HG03442 (cell line): ENCODE results near the gene SLC36A1.
"Not testable (repeated sequence)": the region's sequence is repeated elsewhere in the genome, so short reads cannot be mapped to it uniquely, and the experiment has no call there.

Experiments used
- ATAC-seq: cut with Tn5 transposase; IDR thresholded peaks from one replicate; pipeline ENCODE4 v1.9.1; 2021; ENCODE audit warnings: mild to moderate bottlenecking, moderate library complexity; ENCODE audit not compliant: unreplicated experiment

The SLC36A1 gene

DNA sequence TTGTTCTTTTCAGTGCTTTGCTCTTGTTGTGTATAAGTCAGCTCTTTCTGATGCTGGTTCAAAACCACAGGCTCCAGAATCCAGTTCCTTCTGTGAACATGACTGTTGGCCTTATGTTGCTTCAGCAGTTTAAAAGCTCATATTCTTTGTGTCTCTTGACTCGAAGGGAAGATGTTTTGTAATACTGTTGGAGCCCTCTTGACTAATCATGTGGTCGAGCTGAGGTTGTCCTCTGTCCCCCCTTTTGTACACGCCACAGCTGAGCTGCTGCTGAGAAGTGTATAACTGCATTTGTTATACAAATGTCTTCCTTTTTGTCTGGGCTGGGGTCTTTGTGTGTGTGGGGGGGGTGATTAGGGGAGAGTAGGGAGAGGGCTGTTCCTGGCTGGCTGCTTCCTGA lies 35.8 kb downstream of the SLC36A1 start:
- ATAC-seq = no peak

- no peak for ATAC-seq
These were observed 36.2 kb downstream of the SLC36A1 start for GRCh38 chr5:151483647-151484046.

DNA sequence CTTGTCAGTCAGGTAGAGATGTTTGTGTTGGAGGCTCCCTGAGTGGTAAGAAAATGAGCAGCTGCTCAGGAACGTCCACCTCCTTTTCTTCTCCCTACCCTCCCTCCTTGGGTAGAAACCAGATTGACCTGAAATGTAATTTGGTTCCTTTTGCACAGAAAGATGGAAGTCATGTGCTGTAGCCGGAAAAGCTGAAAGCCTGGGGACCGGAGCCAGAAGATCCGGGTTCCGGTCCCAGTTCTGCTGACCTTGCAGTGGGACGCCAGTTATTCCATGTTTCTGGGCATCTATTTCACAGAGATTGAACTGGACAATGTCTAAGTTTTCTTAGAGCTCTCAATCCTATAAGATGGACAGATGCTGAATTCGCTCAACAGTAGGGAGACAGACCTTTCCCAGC lies 40.1 kb downstream of the SLC36A1 start:
- ATAC-seq = no peak

DNA sequence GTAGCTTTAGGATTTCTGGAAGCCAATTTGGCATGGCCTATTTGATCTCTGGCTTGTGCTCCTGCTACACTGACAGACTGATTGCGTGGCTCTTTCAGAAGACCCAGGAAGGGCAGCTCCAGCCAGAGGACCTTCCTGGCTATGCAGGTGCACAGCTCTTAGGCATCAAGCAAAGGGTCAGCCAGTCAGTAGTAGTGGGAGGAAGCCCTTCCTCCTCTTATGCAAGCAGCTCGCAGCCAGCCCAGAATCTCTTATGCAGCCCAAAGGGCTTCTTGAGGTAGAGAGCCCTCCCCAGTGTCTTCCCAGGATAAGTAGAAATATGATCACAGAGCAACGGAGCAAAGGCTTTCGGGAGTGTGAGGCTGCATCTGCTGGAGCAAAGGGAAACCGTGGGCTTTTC lies 43.2 kb downstream of the SLC36A1 start:
- no peak for ATAC-seq

GRCh38 chr5:151491062-151491461 lies 43.7 kb downstream of the SLC36A1 start:
- ATAC-seq = no peak

- ATAC-seq = no peak
These were observed 45.3 kb downstream of the SLC36A1 start for GRCh38 chr5:151492729-151493128.

- no peak for ATAC-seq
These were observed 46.3 kb downstream of the SLC36A1 start for GRCh38 chr5:151493665-151494064.

DNA sequence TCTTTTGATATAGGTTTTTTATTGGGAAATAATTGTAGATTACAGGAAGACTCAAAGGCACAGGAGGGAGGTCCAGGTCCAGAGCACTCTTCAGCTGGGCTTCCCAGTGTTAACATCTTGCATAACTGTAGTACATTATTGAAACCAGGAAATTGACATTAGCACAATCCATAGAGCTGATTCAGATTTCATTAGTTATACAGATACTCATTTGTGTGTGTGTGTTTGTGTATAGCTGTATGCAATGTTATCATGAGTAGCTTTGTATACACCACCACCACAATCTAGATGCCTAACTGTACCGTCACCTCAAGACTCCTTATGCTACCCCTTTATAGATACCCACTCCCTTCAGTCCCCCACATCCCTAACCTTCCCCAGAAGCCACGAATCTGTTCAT lies 47.9 kb downstream of the SLC36A1 start:
- ATAC-seq = no peak

DNA sequence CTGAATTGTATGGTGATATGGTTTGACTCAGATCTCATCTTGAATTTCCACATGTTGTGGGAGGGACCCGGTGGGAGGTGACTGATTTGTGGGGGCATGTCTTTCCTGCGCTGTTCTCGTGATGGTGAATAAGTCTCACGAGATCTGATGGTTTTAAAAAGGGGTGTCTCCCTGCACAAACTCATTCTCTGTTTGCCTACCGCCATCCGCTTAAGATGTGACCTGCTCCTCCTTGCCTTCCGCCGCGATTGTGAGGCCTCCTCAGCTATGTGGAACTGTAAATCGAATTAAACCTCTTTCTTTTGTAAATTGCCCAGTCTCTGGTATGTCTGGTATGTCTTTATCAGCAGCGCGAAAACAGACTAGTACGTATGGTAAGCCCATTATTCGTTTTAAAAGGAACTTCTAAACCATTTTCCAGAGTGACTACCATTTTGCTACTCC lies 48.7 kb downstream of the SLC36A1 start:
- ATAC-seq = no peak

GRCh38 chr5:151497391-151498002 lies 50.1 kb downstream of the SLC36A1 start:
- no peak for ATAC-seq

DNA sequence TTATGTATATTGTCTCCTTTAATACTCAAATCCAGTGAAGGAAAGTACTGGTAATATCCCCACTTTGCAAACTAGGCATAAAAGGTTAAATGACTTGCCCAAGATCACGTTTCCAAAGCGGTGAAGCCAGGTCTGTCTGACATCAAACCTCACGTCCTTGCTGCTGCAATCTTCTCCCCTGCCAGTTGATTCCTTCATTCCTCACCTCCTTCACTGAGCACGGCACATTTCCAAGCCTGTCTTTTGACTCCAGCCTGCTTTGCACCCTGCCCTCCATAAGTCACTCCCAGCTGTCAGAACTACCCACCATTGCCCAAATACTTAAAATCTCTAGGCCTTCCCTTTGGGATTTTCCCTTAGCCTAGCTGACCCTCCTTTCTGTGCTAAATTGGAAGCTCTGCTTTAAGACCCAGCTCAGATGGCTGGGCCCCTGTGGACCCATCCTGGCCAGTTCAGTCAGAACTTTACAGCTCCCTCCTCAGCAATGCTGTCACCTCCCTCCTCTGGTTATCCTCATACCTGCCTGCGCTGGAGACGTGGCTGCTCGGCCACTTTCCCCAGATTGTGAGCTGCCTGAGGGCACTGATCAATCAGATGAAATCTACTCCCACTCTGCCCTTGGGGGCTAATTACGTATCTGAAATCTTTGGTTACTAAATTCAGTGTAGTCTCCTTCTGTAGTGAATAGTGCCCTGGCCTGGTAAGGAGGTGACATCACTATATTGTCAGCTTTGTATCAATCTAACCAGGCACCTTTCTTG lies 51.2 kb downstream of the SLC36A1 start:
- ATAC-seq = no peak

DNA sequence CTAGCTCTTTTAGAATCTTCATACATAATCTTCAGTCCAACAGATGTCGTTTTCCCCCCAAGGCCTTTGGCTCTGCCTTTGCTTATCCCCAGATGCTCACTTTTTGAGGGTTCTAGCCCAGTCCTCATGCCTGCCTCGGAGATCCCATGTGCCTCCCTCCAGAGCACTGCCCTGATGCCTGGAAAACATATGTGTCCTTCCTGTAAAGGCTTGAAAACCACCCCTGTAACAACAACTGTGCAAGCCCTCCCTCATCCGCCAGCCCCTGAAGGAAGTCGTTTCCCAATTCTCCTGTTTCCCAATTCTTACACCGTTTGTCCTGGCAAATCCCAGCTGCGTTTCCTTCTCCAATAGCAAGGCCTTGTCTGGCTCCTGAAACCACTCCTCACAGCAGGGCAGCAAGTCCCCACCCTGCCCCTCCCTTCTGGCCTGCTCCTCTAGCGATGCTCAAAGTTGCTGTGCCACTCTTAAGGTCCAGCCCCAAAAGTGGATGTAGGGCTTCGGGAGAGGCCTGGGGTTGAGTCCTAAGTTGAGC lies 52.2 kb downstream of the SLC36A1 start:
- no peak for ATAC-seq

DNA sequence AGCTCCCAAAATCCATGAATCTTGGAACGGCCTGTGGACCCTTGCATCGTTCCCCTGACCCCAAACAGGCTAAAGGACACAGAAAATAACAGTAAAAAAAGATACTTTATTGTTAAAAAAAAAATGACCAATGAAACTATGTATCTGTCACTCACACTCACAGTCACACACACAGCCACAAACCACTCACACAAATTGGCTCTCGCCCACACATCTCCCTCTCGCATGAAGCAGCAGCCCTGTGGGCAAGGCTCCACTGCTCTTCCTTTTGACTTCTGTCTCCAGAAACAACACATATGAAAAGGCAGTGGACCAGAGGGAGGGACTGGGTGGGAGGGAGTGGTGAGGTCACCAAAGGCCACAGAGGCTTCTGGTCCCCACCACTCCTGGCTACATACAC lies 56.6 kb downstream of the SLC36A1 start:
- peak; percentile 41 for ATAC-seq

DNA sequence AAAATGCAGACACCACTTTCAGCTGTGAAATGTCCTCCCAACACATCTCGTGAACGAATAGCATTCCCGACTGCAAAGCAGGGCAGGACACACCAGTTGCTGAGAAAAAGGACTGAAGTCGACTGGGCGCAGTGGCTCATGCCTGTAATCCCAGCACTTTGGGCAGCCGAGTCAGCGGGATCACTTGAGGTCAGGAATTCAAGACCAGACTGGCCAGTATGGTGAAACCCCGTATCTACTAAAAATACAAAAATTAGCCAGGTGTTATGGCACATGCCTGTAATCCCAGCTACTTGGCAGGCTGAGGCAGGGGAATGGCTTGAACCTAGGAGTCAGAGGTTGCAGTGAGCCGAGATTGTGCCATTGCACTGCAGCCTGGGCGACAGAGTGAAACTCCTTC lies 60.9 kb downstream of the SLC36A1 start:
- not testable (repeated sequence) for ATAC-seq

GRCh38 chr5:151509231-151509630 lies 61.8 kb downstream of the SLC36A1 start:
- no peak for ATAC-seq

DNA sequence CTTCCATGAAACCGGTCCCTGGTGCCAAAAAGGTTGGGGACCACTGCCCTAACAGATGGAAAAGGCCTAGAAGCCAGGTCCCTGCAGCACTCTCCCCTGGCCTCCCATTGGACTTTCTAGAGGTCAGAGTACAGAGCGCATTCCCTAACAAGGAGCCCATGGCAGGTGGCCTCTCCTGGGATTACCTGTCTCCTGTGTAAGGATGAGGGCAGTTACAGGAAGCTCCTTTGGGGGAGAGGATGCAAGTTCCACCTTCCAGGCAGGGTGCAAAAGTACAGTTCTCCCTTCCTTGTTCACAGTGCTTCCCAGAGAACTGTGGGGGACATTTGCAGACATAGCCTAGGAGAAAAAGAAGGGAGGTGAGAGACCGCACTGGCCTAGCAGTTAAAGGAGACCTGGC lies 62.4 kb downstream of the SLC36A1 start:
- no peak for ATAC-seq

GRCh38 chr5:151517122-151517920 lies 69.9 kb downstream of the SLC36A1 start:
- ATAC-seq = no peak

GRCh38 chr5:151520294-151520693 lies 72.9 kb downstream of the SLC36A1 start:
- no peak for ATAC-seq

DNA sequence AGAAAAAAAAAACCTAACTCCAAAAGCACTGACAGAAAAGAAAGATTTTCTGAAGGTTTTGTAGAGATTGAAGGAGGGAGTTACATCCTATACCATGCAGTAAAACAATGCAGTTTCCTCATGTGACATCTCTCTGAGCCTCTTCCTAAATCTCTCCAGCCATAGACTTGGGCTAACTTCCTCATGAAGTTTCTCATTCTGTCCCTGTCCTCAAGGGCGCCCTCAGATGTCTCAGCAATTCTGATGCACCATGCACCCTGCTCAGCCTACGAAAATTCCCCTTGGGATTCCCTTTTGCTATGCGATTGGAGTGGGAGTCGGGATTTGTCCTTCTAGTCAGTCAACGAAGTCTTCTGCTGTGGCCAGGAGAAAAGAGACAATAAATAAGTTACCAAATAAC lies 74.8 kb downstream of the SLC36A1 start:
- ATAC-seq = no peak

DNA sequence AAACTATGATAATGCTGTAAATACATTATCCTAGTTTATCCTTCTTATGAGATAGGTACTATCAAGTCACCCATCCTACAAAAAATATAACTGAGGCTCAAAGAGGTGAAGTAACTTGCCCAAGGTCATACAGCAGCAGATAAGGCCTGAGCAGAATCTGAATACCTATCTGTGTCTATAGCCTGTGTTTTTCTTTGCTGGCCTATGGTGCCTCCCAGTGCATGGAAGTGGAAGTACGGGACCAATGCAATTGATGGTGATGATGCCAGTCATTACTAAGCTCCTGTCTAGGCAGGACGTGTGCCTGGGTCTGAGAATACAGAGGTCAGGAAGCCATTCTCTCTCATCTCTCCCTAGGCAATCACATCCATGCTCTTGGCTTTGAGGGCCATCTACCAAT lies 75.9 kb downstream of the SLC36A1 start:
- peak; percentile 93 for ATAC-seq

GRCh38 chr5:151528153-151528552 lies 80.8 kb downstream of the SLC36A1 start:
- ATAC-seq = no peak

DNA sequence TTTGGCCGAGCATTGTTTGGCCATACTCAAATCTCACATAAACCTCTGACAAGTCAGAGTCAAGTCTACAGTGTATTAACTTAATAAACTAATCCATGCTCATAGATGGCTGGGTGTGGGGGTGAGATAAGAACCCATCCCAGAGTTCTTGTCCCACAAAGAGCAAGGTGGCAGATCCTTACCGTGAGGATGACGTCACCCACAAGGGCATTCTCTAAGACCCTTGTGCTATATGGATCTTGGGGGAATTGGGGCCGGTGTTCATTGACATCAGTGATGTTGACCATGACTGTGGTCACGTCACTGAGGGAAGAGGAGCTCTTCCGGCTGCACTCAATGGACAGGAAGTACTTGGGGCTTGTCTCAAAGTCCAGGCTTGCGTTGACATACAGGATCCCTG lies 81.6 kb downstream of the SLC36A1 start:
- ATAC-seq = no peak
